IMR-90 (cell line): Measurements from ENCODE around the gene TRIO.

ENCODE experiments used
- CEBPB ChIP-seq: IDR thresholded peaks from 2 replicates; pipeline ENCODE4 v1.6.1; 2012; ENCODE audit warnings: low read depth, low read length, improper control_type of control experiment
- CHD1 ChIP-seq: IDR thresholded peaks from 2 replicates; pipeline ENCODE4 v1.6.1; 2012; ENCODE audit warnings: low read depth, low read length, improper control_type of control experiment
- CTCF ChIP-seq: conservative IDR thresholded peaks from 2 replicates; pipeline ENCODE4 v1.5.1; 2012; ENCODE audit warnings: mild to moderate bottlenecking, low read depth, low read length, improper control_type of control experiment
- ELK1 ChIP-seq: fragments of 150-350 bp; IDR thresholded peaks from 2 replicates; pipeline ENCODE4 v1.6.1; 2016; ENCODE audit warnings: low read depth, mild to moderate bottlenecking, low read length, moderate library complexity, borderline replicate concordance
- FOS ChIP-seq: fragments of 150-350 bp; IDR thresholded peaks from 2 replicates; pipeline ENCODE4 v1.6.1; 2016; ENCODE audit warnings: low read depth, low read length
- MAFK ChIP-seq: IDR thresholded peaks from 2 replicates; pipeline ENCODE4 v1.6.1; 2012; ENCODE audit warnings: low read depth, low read length, improper control_type of control experiment
- MAZ ChIP-seq: IDR thresholded peaks from 2 replicates; pipeline ENCODE4 v1.6.1; 2012; ENCODE audit warnings: low read depth, mild to moderate bottlenecking, low read length, improper control_type of control experiment, moderate library complexity, borderline replicate concordance
- MXI1 ChIP-seq: IDR thresholded peaks from 2 replicates; pipeline ENCODE4 v1.6.1; 2012; ENCODE audit warnings: low read depth, mild to moderate bottlenecking, low read length, moderate library complexity, borderline replicate concordance
- NFE2L2 ChIP-seq: fragments of 150-350 bp; IDR thresholded peaks from 2 replicates; pipeline ENCODE4 v1.6.1; 2016; ENCODE audit warnings: low read depth, mild to moderate bottlenecking, low read length
- POLR2A ChIP-seq: IDR thresholded peaks from 2 replicates; pipeline ENCODE4 v1.6.1; 2012; ENCODE audit warnings: mild to moderate bottlenecking, low read depth, low read length
- RAD21 ChIP-seq: IDR thresholded peaks from 2 replicates; pipeline ENCODE4 v1.6.1; 2012; ENCODE audit warnings: low read length, improper control_type of control experiment
- RCOR1 ChIP-seq: IDR thresholded peaks from 2 replicates; pipeline ENCODE4 v1.6.1; 2012; ENCODE audit warnings: mild to moderate bottlenecking, low read length, improper control_type of control experiment; ENCODE audit not compliant: insufficient replicate concordance
- USF2 ChIP-seq: fragments of 150-350 bp; IDR thresholded peaks from 2 replicates; pipeline ENCODE4 v1.6.1; 2017; ENCODE audit warnings: mild to moderate bottlenecking, antibody characterized with exemption, low read length, low read depth

GRCh38 chr5:14107536-14107935 is 35.6 kb upstream of the TRIO start:
- TF ChIP-seq MAZ, result no peak
- no peak for TF ChIP-seq CTCF
- no peak for TF ChIP-seq POLR2A
- TF ChIP-seq RAD21, result no peak
- no peak for TF ChIP-seq CEBPB
- TF ChIP-seq NFE2L2, result no peak
- TF ChIP-seq MXI1, result no peak
- no peak for TF ChIP-seq CHD1
- no peak for TF ChIP-seq ELK1
- TF ChIP-seq RCOR1, result no peak
- TF ChIP-seq FOS, result no peak
- TF ChIP-seq USF2, result no peak
- no peak for TF ChIP-seq MAFK
